H1 (cell line): ENCODE results near the gene ZC3H6. TPM values are rescaled to one million over a fixed set of nuclear protein-coding genes. Genes with fewer than 3 reads are reported as not detected.

Experiments used
- CTCF ChIA-PET: fragments of 300-600 bp; sonication (Branson Sonifier 250); formaldehyde crosslinking; loops from one replicate; lab custom pipeline; 2021; ENCODE audit not compliant: partially characterized antibody; lab: Charles Lee
- POLR2A ChIA-PET: fragments of 300-600 bp; sonication (Branson Sonifier 250); formaldehyde crosslinking; loops from one replicate; lab custom pipeline; 2021; ENCODE audit warnings: inconsistent platforms; ENCODE audit not compliant: partially characterized antibody; lab: Charles Lee
- DNase-seq, 2 experiments: peaks; one replicate each; pipeline versions ENCODE4 v3.0.0 to v3.0.0-alpha.2; 2010 to 2022; ENCODE audit warnings: low spot score in 2 of 2, low read depth in 1 of 2, mixed read lengths in 1 of 2
- FAIRE-seq: peaks from 2 replicates; lab custom pipeline; 2011; peaks lifted over from hg19 to GRCh38; lab: Jason Lieb, UNC
- H2AFZ ChIP-seq: 2 replicates; pipeline ENCODE4 v1.8.1; 2012; ENCODE audit warnings: low read length, inconsistent platforms
- H2AK5ac ChIP-seq: 2 replicates; pipeline ENCODE4 v1.6.1; 2013; ENCODE audit warnings: low read depth, low read length
- H2BK120ac ChIP-seq: replicated peaks from 2 replicates; pipeline ENCODE3; 2013; ENCODE audit warnings: low read depth, low read length, inconsistent platforms
- H2BK12ac ChIP-seq: 2 replicates; pipeline ENCODE4 v1.6.1; 2013; ENCODE audit warnings: low read depth, low read length
- H2BK15ac ChIP-seq: 2 replicates; pipeline ENCODE4 v1.6.1; 2013; ENCODE audit warnings: low read length
- H2BK20ac ChIP-seq: 2 replicates; pipeline ENCODE4 v1.6.1; 2013; ENCODE audit warnings: low read length
- H2BK5ac ChIP-seq: 2 replicates; pipeline ENCODE4 v1.6.1; 2013; ENCODE audit warnings: low read depth, low read length
- H3K14ac ChIP-seq: 2 replicates; pipeline ENCODE4 v1.6.1; 2013; ENCODE audit warnings: inconsistent platforms; ENCODE audit not compliant: insufficient read length
- H3K18ac ChIP-seq: 2 replicates; pipeline ENCODE4 v1.6.1; 2013; ENCODE audit warnings: low read length; ENCODE audit errors: extremely low read depth
- H3K23ac ChIP-seq: 2 replicates; pipeline ENCODE4 v1.6.1; 2013; ENCODE audit warnings: inconsistent platforms; ENCODE audit not compliant: insufficient read length
- H3K23me2 ChIP-seq: 2 replicates; pipeline ENCODE4 v1.6.1; 2013; ENCODE audit warnings: low read depth, low read length
- H3K27ac ChIP-seq: 2 replicates; pipeline ENCODE4 v1.6.1; 2011; ENCODE audit warnings: low read depth, low read length, inconsistent platforms
- H3K27me3 ChIP-seq, 4 experiments: replicated peaks in 1 of 4; 1 replicate in 1 of 4; 2 replicates in 3 of 4; pipeline versions ENCODE4 v1.6.1 to v1.8.1; 2011 to 2013; ENCODE audit warnings: low read length in 3 of 4, mild to moderate bottlenecking in 3 of 4, inconsistent platforms in 2 of 4, mixed read lengths in 2 of 4, moderate library complexity in 1 of 4; ENCODE audit not compliant: control insufficient read depth in 3 of 4, insufficient read depth in 3 of 4; ENCODE audit errors: extremely low read depth in 1 of 4
- H3K36me3 ChIP-seq, 4 experiments: 2 replicates each; pipeline versions ENCODE4 v1.6.1 to v1.8.1; 2011 to 2013; ENCODE audit warnings: mild to moderate bottlenecking in 4 of 4, low read length in 3 of 4, moderate library complexity in 2 of 4, control low read depth in 1 of 4, inconsistent platforms in 1 of 4; ENCODE audit not compliant: insufficient read depth in 4 of 4, control insufficient read depth in 2 of 4
- H3K4ac ChIP-seq: replicated peaks from 2 replicates; pipeline ENCODE3; 2013; ENCODE audit warnings: low read length, low read depth, mixed read lengths, inconsistent platforms; ENCODE audit not compliant: insufficient read length
- H3K4me1 ChIP-seq, 4 experiments: replicated peaks in 1 of 4; 1 replicate in 1 of 4; 2 replicates in 3 of 4; pipeline versions ENCODE4 v1.6.1 to v1.8.1; 2011 to 2013; ENCODE audit warnings: low read length in 3 of 4, inconsistent platforms in 2 of 4, mixed read lengths in 1 of 4; ENCODE audit not compliant: insufficient read depth in 4 of 4, control insufficient read depth in 3 of 4
- H3K4me2 ChIP-seq, 2 experiments: 2 replicates each; pipeline versions ENCODE4 v1.6.1 to v1.8.1; 2011 to 2013; ENCODE audit warnings: low read depth in 2 of 2, low read length in 2 of 2, control low read depth in 1 of 2, inconsistent platforms in 1 of 2, mild to moderate bottlenecking in 1 of 2; ENCODE audit not compliant: insufficient read depth in 1 of 2
- H3K4me3 ChIP-seq, 4 experiments: fragments of 200-600, 300-600 bp in 1 of 4; sonication (generic), shearing (Covaris generic), sonication (Bioruptor Twin) in 1 of 4; 2 replicates each; pipeline versions ENCODE4 v1.5.1 to v1.8.1; 2011 to 2016; ENCODE audit warnings: low read length in 4 of 4, low read depth in 3 of 4, control low read depth in 2 of 4, inconsistent platforms in 2 of 4, mild to moderate bottlenecking in 2 of 4, mixed read lengths in 1 of 4, moderate library complexity in 1 of 4; ENCODE audit not compliant: insufficient read depth in 2 of 4; ENCODE audit errors: extremely low read depth in 1 of 4
- H3K56ac ChIP-seq: replicated peaks from 2 replicates; pipeline ENCODE3; 2013; ENCODE audit warnings: low read depth, mild to moderate bottlenecking, mixed read lengths, low read length, inconsistent platforms; ENCODE audit not compliant: insufficient read length
- H3K79me1 ChIP-seq: 2 replicates; pipeline ENCODE4 v1.6.1; 2013; ENCODE audit warnings: low read depth, low read length, control low read depth
- H3K79me2 ChIP-seq, 2 experiments: 2 replicates each; pipeline versions ENCODE4 v1.6.1 to v1.8.1; 2012 to 2013; ENCODE audit warnings: low read length in 2 of 2, mild to moderate bottlenecking in 2 of 2, inconsistent platforms in 1 of 2; ENCODE audit not compliant: insufficient read depth in 2 of 2, control insufficient read depth in 1 of 2
- H3K9ac ChIP-seq, 4 experiments: replicated peaks in 1 of 4; 1 replicate in 1 of 4; 2 replicates in 3 of 4; pipeline versions ENCODE4 v1.6.1 to v1.8.1; 2011 to 2013; ENCODE audit warnings: low read depth in 3 of 4, low read length in 3 of 4, control low read depth in 2 of 4, mild to moderate bottlenecking in 2 of 4, moderate library complexity in 2 of 4, inconsistent platforms in 1 of 4; ENCODE audit errors: extremely low read depth in 1 of 4
- H3K9me3 ChIP-seq, 2 experiments: 2 replicates each; pipeline versions ENCODE4 v1.6.1 to v1.8.1; 2012 to 2013; ENCODE audit warnings: mild to moderate bottlenecking in 2 of 2, moderate library complexity in 2 of 2, control low read depth in 1 of 2, inconsistent platforms in 1 of 2, low read depth in 1 of 2, low read length in 1 of 2, mixed read lengths in 1 of 2; ENCODE audit not compliant: insufficient read depth in 2 of 2
- H4K20me1 ChIP-seq, 2 experiments: replicated peaks in 1 of 2; 2 replicates each; pipeline versions ENCODE3 to v1.8.1; 2011 to 2013; ENCODE audit warnings: inconsistent platforms in 2 of 2, low read length in 2 of 2, mild to moderate bottlenecking in 1 of 2; ENCODE audit not compliant: insufficient read depth in 2 of 2, control insufficient read depth in 1 of 2
- H4K5ac ChIP-seq: 2 replicates; pipeline ENCODE4 v1.6.1; 2013; ENCODE audit warnings: low read length, low read depth, mixed read lengths, inconsistent platforms; ENCODE audit not compliant: insufficient read length
- H4K8ac ChIP-seq: 2 replicates; pipeline ENCODE4 v1.8.0; 2013; ENCODE audit warnings: mild to moderate bottlenecking, moderate library complexity, low read length, inconsistent platforms; ENCODE audit not compliant: insufficient read depth; ENCODE audit errors: extremely low read depth
- H4K91ac ChIP-seq: replicated peaks from 2 replicates; pipeline ENCODE3; 2013; ENCODE audit warnings: low read length, mixed read lengths, inconsistent platforms; ENCODE audit not compliant: insufficient read length
- CBX8 ChIP-seq: fragments of 300-800, 300-1000 bp; sonication (generic); IDR thresholded peaks from 2 replicates; pipeline ENCODE4 v1.7.1; 2016; ENCODE audit warnings: low read depth, low read length, borderline replicate concordance
- CHD1 ChIP-seq: IDR thresholded peaks from 2 replicates; pipeline ENCODE4 v1.6.1; 2012; ENCODE audit warnings: low read depth, low read length, improper control_type of control experiment
- CHD2 ChIP-seq: IDR thresholded peaks from 2 replicates; pipeline ENCODE4 v1.6.1; 2012; ENCODE audit warnings: low read length, improper control_type of control experiment
- EZH2 ChIP-seq: fragments of 200-600 bp; sonication (generic); IDR thresholded peaks from 2 replicates; pipeline ENCODE4 v1.7.1; 2012; ENCODE audit warnings: low read depth, mild to moderate bottlenecking, moderate library complexity, low read length, inconsistent platforms; ENCODE audit not compliant: severe bottlenecking
- JUN ChIP-seq: IDR thresholded peaks from 2 replicates; pipeline ENCODE4 v1.6.1; 2011; ENCODE audit warnings: low read depth, mild to moderate bottlenecking, improper control_type of control experiment, low read length
- JUND ChIP-seq: IDR thresholded peaks from 2 replicates; pipeline ENCODE4 v1.6.1; 2011; ENCODE audit warnings: mild to moderate bottlenecking, improper control_type of control experiment, low read length
- NRF1 ChIP-seq: IDR thresholded peaks from 2 replicates; pipeline ENCODE4 v1.6.1; 2011; ENCODE audit warnings: mild to moderate bottlenecking, low read depth, low read length, improper control_type of control experiment
- POLR2AphosphoS5 ChIP-seq: IDR thresholded peaks from 2 replicates; pipeline ENCODE4 v1.6.1; 2011; ENCODE audit warnings: low read depth, low read length
- RAD21 ChIP-seq, 2 experiments: IDR thresholded peaks in 1 of 2; conservative IDR thresholded peaks in 1 of 2; 2 replicates each; pipeline ENCODE4 v1.6.1; 2011; ENCODE audit warnings: low read depth in 2 of 2, low read length in 2 of 2, improper control_type of control experiment in 1 of 2, inconsistent platforms in 1 of 2, mild to moderate bottlenecking in 1 of 2, moderate library complexity in 1 of 2
- RNF2 ChIP-seq: fragments of 200-900, 300-1000 bp; sonication (generic); IDR thresholded peaks from 2 replicates; pipeline ENCODE4 v1.7.1; 2016; ENCODE audit warnings: borderline replicate concordance, low read depth, mild to moderate bottlenecking, antibody characterized with exemption, low read length; ENCODE audit not compliant: poor library complexity, severe bottlenecking; ENCODE audit errors: missing control alignments
- RXRA ChIP-seq: IDR thresholded peaks from 2 replicates; pipeline ENCODE4 v1.6.1; 2011; ENCODE audit warnings: low read depth, mild to moderate bottlenecking, low read length, moderate library complexity; ENCODE audit not compliant: insufficient read depth
- SP2 ChIP-seq: IDR thresholded peaks from 2 replicates; pipeline ENCODE4 v1.6.1; 2012; ENCODE audit warnings: mild to moderate bottlenecking, low read length, inconsistent platforms
- WGBS, 2 experiments: shearing (Covaris generic) in 1 of 2; methylation state at CpG; one replicate each; pipeline versions ENCODE4 v1.1.6 to v1.1.7; 2013 to 2015; ENCODE audit warnings: low lambda C conversion rate in 2 of 2, mixed read lengths in 2 of 2, inconsistent platforms in 1 of 2, low coverage in 1 of 2, missing lambda C conversion rate in 1 of 2; ENCODE audit not compliant: insufficient replicate concordance in 2 of 2, insufficient coverage in 1 of 2, insufficient read length in 1 of 2; ENCODE audit errors: extremely low coverage in 1 of 2, missing lambda C conversion rate in 1 of 2; 5-methylcytosine and 5-hydroxymethylcytosine counted together
- polyA plus RNA-seq, 7 experiments: library from polyadenylated mRNA; depleted of rRNA in 3 of 7; stranded (reverse) in 5 of 7; unstranded in 2 of 7; fragments of >200 nt in 5 of 7; fragments of 200-250 nt in 2 of 7; gene quantifications; 1 replicate in 5 of 7; 2 replicates in 1 of 7; 4 replicates in 1 of 7; pipeline versions ENCODE4 v1.2.1 to v1.2.3, GENCODE V29; 2011 to 2013; ENCODE audit warnings: missing spikeins in 2 of 7, mixed read lengths in 2 of 7
- total RNA-seq: library from RNA; stranded (reverse); fragmentation: NEBNext Ultra II Directional; extraction: Animal tissue kit (Norgen Biotek cat#: 25700); gene quantifications from 2 replicates; pipeline ENCODE4 v1.2.1, GENCODE V29; 2021
- TF ChIP-seq, protein P1 (sequence below): IDR thresholded peaks from 2 replicates; pipeline ENCODE4 v1.6.1; 2012; ENCODE audit warnings: inconsistent platforms

Gene ZC3H6
- total and polyA plus RNA-seq, 2 of the 8 experiments (the other 6 are each of a cell fraction or from before 2014, with no cell fraction given), result 1.4 to 6.9 TPM

DNA sequence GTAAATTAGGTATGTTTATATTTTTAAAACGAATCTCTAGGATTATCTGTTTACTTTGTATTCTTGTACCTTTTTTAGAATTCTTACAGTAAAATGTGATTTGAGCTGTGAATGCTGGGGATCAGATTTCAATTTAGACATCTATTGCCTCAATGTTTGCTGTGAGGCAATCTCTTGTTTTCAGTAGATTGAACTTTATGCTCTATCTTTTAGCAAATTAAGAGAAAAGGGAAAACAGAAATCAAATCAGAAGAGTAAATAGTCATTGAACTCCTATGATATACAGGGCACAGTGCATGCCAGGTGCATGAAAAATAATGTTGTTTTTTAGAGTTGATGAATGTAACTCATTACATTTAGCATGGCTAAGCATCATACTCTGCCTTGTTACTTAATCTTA, 39.5 kb downstream of the ZC3H6 start:
- POLR2A ChIA-PET, result no interaction called here

More for the DNA sequence above, 39.5 kb downstream of the ZC3H6 start:
- no peak overlapping the region for H3K9ac ChIP-seq
- no peaks in the 10 kb centered on the region for H3K4me1 ChIP-seq
- H2AK5ac ChIP-seq, result no peak overlapping the region
- CTCF ChIA-PET, result no interaction called here
- 70% methylated on average over 1 of the region's 1 CpG; no CpG with 5 or more reads in 1 of the 2 experiments for WGBS, 2 experiments
- H4K20me1 ChIP-seq, result no peaks in the 10 kb centered on the region
- H3K18ac ChIP-seq, result no peak overlapping the region
- no peak overlapping the region for H3K56ac ChIP-seq
- H3K79me2 ChIP-seq, result no peaks in the 10 kb centered on the region
- H3K36me3 ChIP-seq, result no peaks in the 10 kb centered on the region
- H4K91ac ChIP-seq, result no peak overlapping the region
- H2BK12ac ChIP-seq, result no peak overlapping the region
- H4K5ac ChIP-seq, result no peak overlapping the region
- no peaks in the 10 kb centered on the region for H3K79me1 ChIP-seq
- H2BK120ac ChIP-seq, result no peak overlapping the region
- no peak for FAIRE-seq
- no peak overlapping the region for H4K8ac ChIP-seq
- no peak overlapping the region for H3K14ac ChIP-seq
- no peak overlapping the region for H2BK15ac ChIP-seq
- TF ChIP-seq, protein P1, sequence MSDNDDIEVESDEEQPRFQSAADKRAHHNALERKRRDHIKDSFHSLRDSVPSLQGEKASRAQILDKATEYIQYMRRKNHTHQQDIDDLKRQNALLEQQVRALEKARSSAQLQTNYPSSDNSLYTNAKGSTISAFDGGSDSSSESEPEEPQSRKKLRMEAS, result no peak
- TF ChIP-seq NRF1 (no peak), SP2 (no peak), CBX8 (no peak), JUN (no peak), RXRA (no peak), RAD21 (IDR thresholded peaks at IDR 0.05 in 1 of 2, conservative IDR thresholded peaks at IDR 0.05 in 1 of 2; ENCODE audit: low read depth in 2 of 2, low read length in 2 of 2) (no peak), EZH2 (no peak), RNF2 (no peak), CHD1 (no peak), JUND (no peak), POLR2AphosphoS5 (no peak), CHD2 (no peak)
- TF ChIP-seq, all 59 proteins: peak for 0
- Histone ChIP-seq H3K23ac (no peak overlapping the region), H3K4ac (no peak overlapping the region), H3K4me3 (no peak overlapping the region), H2AFZ (no peak overlapping the region), H3K27me3 (no peaks in the 10 kb centered on the region), H3K4me2 (no peak overlapping the region), H2BK20ac (no peak overlapping the region), H3K9me3 (no peaks in the 10 kb centered on the region), H2BK5ac (no peak overlapping the region), H3K27ac (no peak overlapping the region), H3K23me2 (no peaks in the 10 kb centered on the region)
- no peak for DNase-seq
